ENCODE data around the gene ARRB2. TPM values are rescaled to one million over a fixed set of nuclear protein-coding genes. Genes with fewer than 3 reads are reported as not detected.

Gene ARRB2
- total RNA-seq, 4 donors from 2014 or later = 4.4 to 24.8 (median 10.1) TPM

DNA sequence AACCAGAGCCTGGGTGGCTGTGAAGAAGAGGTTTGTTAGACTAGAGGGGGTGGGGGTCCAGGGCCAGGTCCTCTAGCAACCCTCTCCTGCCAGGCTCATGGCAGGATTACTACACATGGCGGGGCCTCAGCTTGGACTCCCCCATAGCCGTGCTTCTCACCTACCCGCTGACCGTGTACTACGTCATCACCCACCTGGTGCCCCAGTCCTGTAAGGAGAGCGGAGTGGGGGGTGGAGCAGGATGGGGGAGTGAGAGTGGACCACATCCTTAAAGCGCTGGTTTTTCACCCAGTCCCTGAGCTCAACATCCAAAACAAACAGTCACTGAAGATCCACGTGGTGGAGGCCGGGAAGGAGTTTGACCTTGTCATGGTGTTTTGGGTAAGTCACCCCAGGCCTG, 33.5 kb downstream of the ARRB2 start:
- DNase-seq = no peak
- Histone ChIP-seq H3K4me1 (peaks cover 0 to 33% (median 1%) of the 10 kb centered on the region in 3 donors), H3K36me3 (no peaks in the 10 kb centered on the region), H3K27ac (no peak overlapping the region), H3K9me3 (no peaks in the 10 kb centered on the region), H3K27me3 (peaks cover 0 to 36% (median 0%) of the 10 kb centered on the region in 4 donors), H3K4me3 (no peak overlapping the region)
- 88 to 97% methylated on average over 7 of the region's 9 CpGs for WGBS, 2 donors
- intact Hi-C loops (cut with DNase I) = no loop called here
- TF ChIP-seq POLR2A (IDR thresholded peaks at IDR 0.05) = no peak
- TF ChIP-seq, protein P1, sequence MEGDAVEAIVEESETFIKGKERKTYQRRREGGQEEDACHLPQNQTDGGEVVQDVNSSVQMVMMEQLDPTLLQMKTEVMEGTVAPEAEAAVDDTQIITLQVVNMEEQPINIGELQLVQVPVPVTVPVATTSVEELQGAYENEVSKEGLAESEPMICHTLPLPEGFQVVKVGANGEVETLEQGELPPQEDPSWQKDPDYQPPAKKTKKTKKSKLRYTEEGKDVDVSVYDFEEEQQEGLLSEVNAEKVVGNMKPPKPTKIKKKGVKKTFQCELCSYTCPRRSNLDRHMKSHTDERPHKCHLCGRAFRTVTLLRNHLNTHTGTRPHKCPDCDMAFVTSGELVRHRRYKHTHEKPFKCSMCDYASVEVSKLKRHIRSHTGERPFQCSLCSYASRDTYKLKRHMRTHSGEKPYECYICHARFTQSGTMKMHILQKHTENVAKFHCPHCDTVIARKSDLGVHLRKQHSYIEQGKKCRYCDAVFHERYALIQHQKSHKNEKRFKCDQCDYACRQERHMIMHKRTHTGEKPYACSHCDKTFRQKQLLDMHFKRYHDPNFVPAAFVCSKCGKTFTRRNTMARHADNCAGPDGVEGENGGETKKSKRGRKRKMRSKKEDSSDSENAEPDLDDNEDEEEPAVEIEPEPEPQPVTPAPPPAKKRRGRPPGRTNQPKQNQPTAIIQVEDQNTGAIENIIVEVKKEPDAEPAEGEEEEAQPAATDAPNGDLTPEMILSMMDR (IDR thresholded peaks at IDR 0.05) = no peak

DNA sequence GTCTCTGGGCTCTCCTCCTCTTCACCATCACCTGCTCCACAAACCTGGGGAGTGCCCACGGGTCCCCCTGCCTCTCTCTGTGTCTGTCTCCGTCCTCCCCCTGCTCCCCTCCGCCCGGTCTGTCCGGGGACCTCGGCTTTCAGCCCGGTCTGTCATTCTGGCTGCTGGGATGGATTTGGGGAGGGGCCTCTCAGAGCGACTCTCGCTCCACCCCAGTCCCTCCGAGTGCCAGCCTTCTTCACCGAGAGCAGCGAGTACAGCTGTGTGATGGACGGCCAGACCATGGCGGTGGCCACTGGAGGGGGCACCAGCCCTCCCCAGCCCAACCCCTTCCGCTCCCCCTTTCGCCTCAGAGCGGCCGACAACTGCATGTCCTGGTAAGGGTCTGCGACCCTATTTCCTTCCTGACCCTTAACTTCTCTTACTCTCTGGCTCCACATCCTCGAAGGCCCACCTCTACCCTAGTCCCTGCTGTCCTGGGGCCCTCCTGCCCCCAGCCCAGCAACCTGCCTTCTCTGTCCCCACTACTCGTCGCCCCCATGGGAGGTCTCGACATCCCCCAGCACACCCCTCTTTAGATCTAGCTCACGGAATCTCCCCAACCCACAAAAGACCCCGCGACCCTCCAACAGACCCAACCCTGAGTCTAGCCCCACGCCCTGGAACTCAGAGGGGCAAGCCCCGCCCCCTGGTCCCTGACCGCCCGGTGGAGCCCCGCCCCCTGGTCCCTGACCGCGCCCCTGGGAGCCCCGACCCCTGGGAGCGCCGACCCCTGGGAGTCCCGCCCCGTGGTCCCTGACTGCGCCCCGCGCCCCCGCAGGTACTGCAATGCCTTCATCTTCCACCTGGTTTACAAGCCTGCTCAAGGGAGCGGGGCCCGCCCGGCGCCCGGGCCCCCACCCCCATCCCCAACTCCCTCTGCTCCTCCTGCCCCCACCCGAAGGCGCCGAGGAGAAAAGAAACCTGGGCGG, 34.9 kb downstream of the ARRB2 start:
- no peaks in the 10 kb centered on the region for H3K36me3 ChIP-seq
- H3K27me3 ChIP-seq = peaks cover 0 to 44% (median 0%) of the 10 kb centered on the region in 4 donors
- peaks cover 0 to 24% (median 0%) of the 10 kb centered on the region in 3 donors for H3K4me1 ChIP-seq
- H3K4me3 ChIP-seq = peak overlapping the region in 1 of 4 donors; percentile 5
- intact Hi-C loops (cut with DNase I) = no loop called here
- no peak for TF ChIP-seq POLR2A (IDR thresholded peaks at IDR 0.05)
- TF ChIP-seq, protein P1 (IDR thresholded peaks at IDR 0.05) = no peak
- DNase-seq = no peak
- H3K9me3 ChIP-seq = no peaks in the 10 kb centered on the region
- WGBS, 2 donors = 23 to 49% methylated on average over 15 to 20 of the region's 51 CpGs
- H3K27ac ChIP-seq = no peak overlapping the region

DNA sequence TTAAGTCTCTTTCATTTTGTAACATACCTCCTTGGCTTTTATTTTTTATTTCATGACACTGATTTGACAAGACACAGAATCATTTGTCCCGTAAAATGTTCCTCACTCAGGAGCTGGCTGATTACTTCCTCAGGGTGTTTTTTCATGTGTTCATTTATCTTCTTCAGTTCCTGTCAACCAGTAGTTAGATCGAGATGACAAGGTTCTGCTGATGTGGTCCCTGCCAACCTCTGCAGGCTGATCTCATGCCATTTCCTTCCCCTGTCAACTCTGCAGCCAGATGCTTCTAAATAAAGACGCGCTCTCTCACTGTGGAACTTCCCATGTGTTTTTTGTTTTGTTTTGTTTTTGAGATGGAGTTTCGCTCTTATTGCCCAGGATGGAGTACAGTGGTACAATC, 37.4 kb downstream of the ARRB2 start:
- peaks cover 0 to 24% (median 0%) of the 10 kb centered on the region in 3 donors for H3K4me1 ChIP-seq
- DNase-seq = no peak
- peaks cover 0 to 66% (median 0%) of the 10 kb centered on the region in 4 donors for H3K27me3 ChIP-seq
- intact Hi-C loops (cut with DNase I) = no loop called here
- WGBS, 2 donors = 28 to 37% methylated on average over 5 of the region's 5 CpGs
- H3K27ac ChIP-seq = peak overlapping the region in 2 of 4 donors; percentile 18 to 20
- no peaks in the 10 kb centered on the region for H3K9me3 ChIP-seq
- H3K36me3 ChIP-seq = no peaks in the 10 kb centered on the region
- peak in 1 of 4 donors; percentile 20 for TF ChIP-seq POLR2A (IDR thresholded peaks at IDR 0.05)
- TF ChIP-seq, protein P1 (IDR thresholded peaks at IDR 0.05) = no peak
- no peak overlapping the region for H3K4me3 ChIP-seq

DNA sequence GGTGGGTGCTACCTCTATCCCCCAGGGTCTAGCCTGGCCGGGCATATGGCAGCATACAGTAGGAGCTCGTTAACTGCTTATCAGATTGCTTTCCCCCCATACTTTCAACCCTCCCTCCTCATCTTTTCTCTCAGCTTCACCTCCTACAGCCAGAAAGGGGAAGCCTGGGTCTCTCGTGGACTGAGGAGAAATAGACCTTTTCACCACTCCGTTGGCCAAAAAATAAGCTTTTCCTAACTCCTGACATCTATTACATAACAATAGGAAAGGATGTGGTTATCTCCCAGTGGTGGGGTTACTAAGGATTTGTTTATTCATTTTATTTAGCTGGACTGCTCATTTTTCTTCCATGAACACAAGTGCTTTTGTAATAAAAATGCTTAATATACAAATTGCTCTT, 38.3 kb downstream of the ARRB2 start:
- Histone ChIP-seq H3K27me3 (peaks cover 0 to 72% (median 0%) of the 10 kb centered on the region in 4 donors), H3K4me1 (peaks cover 0 to 24% (median 0%) of the 10 kb centered on the region in 3 donors), H3K36me3 (no peaks in the 10 kb centered on the region), H3K27ac (peak overlapping the region in 2 of 4 donors; percentile 17 to 18), H3K9me3 (no peaks in the 10 kb centered on the region), H3K4me3 (no peak overlapping the region)
- intact Hi-C loops (cut with DNase I) = no loop called here
- 51 to 52% methylated on average over 4 of the region's 4 CpGs for WGBS, 2 donors
- DNase-seq = no peak
- TF ChIP-seq, protein P1 (IDR thresholded peaks at IDR 0.05) = no peak
- no peak for TF ChIP-seq POLR2A (IDR thresholded peaks at IDR 0.05)

DNA sequence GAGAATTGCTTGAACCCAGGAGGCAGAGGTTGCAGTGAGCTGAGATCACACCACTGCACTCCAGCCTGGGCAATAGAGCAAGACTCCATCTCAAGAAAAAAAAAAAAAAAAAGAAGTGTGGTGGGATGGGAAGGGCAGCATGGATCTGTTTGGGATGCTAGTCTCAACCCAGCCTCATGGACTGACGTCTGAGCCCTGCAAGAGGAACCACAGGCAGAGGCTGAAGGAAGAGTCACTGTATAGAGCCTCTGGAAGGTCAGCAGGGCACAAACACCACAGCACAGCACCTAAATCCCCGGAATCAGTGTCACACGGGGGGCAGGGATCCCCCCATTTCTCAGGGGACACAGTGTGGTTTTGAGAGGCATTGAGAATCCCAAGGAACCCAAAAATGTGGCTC, 40.2 kb downstream of the ARRB2 start:
- Histone ChIP-seq H3K27ac (no peak overlapping the region), H3K9me3 (no peaks in the 10 kb centered on the region), H3K27me3 (peaks cover 0 to 69% (median 0%) of the 10 kb centered on the region in 4 donors), H3K36me3 (no peaks in the 10 kb centered on the region), H3K4me1 (peaks cover 0 to 13% (median 0%) of the 10 kb centered on the region in 3 donors), H3K4me3 (no peak overlapping the region)
- intact Hi-C loops (cut with DNase I) = no loop called here
- no peak for DNase-seq
- TF ChIP-seq POLR2A (IDR thresholded peaks at IDR 0.05) = no peak
- TF ChIP-seq, protein P1 (IDR thresholded peaks at IDR 0.05) = no peak
- WGBS, 2 donors = 28 to 57% methylated on average over 3 of the region's 3 CpGs

Data from esophagus squamous epithelium (tissue), 5 donors.